A673 (cell line): ENCODE data around the gene LSM11. TPM values are rescaled to one million over a fixed set of nuclear protein-coding genes. Genes with fewer than 3 reads are reported as not detected.
"Not testable (repeated sequence)": the region's sequence is repeated elsewhere in the genome, so short reads cannot be mapped to it uniquely, and the experiment has no call there.

Experiments used
- Bru-seq: library from RNA; stranded (reverse); fragments of 400-500 nt; gene quantifications from one replicate; lab custom pipeline; 2021; lab: Mats Ljungman, UMichigan
- BruChase-seq, 2 experiments: library from RNA; stranded (reverse); fragments of 400-500 nt; gene quantifications; one replicate each; lab custom pipeline; 2021; lab: Mats Ljungman, UMichigan
- BruUV-seq: library from RNA; stranded (reverse); fragments of 400-500 nt; replicated peaks from 2 replicates; lab custom pipeline; 2021; lab: Mats Ljungman, UMichigan
- CTCF ChIA-PET: fragments of 300-600 bp; sonication (Branson Sonifier 250); formaldehyde crosslinking; loops from one replicate; lab custom pipeline; 2022; ENCODE audit warnings: antibody characterized with exemption; lab: Charles Lee
- POLR2A ChIA-PET: fragments of 300-600 bp; sonication (Branson Sonifier 250); formaldehyde crosslinking; loops from one replicate; lab custom pipeline; 2022; ENCODE audit warnings: antibody characterized with exemption; ENCODE audit not compliant: low non-redundant PET; lab: Charles Lee
- DNase-seq: peaks from one replicate; pipeline ENCODE4 v3.0.0-alpha.2; 2015; ENCODE audit warnings: low spot score
- H3K27ac ChIP-seq: fragments of 200-600 bp; sonication (generic); 2 replicates; pipeline ENCODE4 v1.5.1; 2016; ENCODE audit warnings: mixed run types, low read depth, mild to moderate bottlenecking, mixed read lengths, antibody characterized with exemption, low read length; ENCODE audit not compliant: poor library complexity, severe bottlenecking
- H3K27me3 ChIP-seq: fragments of 200-600 bp; sonication (generic); replicated peaks from 2 replicates; pipeline ENCODE4 v1.6.1; 2017; ENCODE audit warnings: mixed run types, low read depth, mild to moderate bottlenecking, mixed read lengths, antibody characterized with exemption, low read length; ENCODE audit not compliant: insufficient read depth, poor library complexity
- H3K36me3 ChIP-seq: fragments of 200-600 bp; sonication (generic); 2 replicates; pipeline ENCODE4 v1.6.1; 2016; ENCODE audit warnings: mixed run types, mild to moderate bottlenecking, mixed read lengths, antibody characterized with exemption, low read length; ENCODE audit not compliant: insufficient read depth, poor library complexity, severe bottlenecking
- H3K4me1 ChIP-seq: fragments of 200-600 bp; sonication (generic); 2 replicates; pipeline ENCODE4 v1.6.1; 2017; ENCODE audit warnings: mixed run types, mild to moderate bottlenecking, mixed read lengths, antibody characterized with exemption, low read length; ENCODE audit not compliant: insufficient read depth, poor library complexity, severe bottlenecking
- H3K4me3 ChIP-seq: fragments of 200-600 bp; sonication (generic); 2 replicates; pipeline ENCODE4 v1.5.1; 2016; ENCODE audit warnings: low read depth, mixed run types, mild to moderate bottlenecking, mixed read lengths, low read length; ENCODE audit not compliant: poor library complexity, severe bottlenecking
- H3K9me3 ChIP-seq: fragments of 200-600 bp; sonication (generic); 2 replicates; pipeline ENCODE4 v1.6.1; 2016; ENCODE audit warnings: mixed run types, low read depth, mild to moderate bottlenecking, mixed read lengths, antibody characterized with exemption, low read length; ENCODE audit not compliant: poor library complexity, severe bottlenecking
- CTCF ChIP-seq: fragments of 300-800, 200-600 bp; sonication (generic); conservative IDR thresholded peaks from 2 replicates; pipeline ENCODE4 v1.5.1; 2017; ENCODE audit warnings: low read depth, mild to moderate bottlenecking, antibody characterized with exemption, low read length, moderate library complexity, mixed read lengths
- EZH2 ChIP-seq: fragments of 200-600 bp; sonication (generic); IDR thresholded peaks from 2 replicates; pipeline ENCODE4 v1.6.1; 2017; ENCODE audit warnings: borderline replicate concordance, low read depth, mild to moderate bottlenecking, mixed read lengths, antibody characterized with exemption, low read length; ENCODE audit not compliant: poor library complexity, severe bottlenecking
- intact Hi-C: fragments of 100-400 bp; cut with micrococcal nuclease; formaldehyde crosslinking; loops from one replicate; pipeline ENCODE4 v1.10.0; 2022; ENCODE audit not compliant: unreplicated experiment
- long read RNA-seq: library from polyadenylated mRNA; stranded (forward); transcript quantifications from one replicate; pipeline ENCODE4 v2.0.0, GENCODE V29; 2022
- total RNA-seq: library from RNA; stranded (reverse); gene quantifications from 2 replicates; pipeline ENCODE4 v1.2.3, GENCODE V29; 2021

The LSM11 gene
- total RNA-seq: 3.6 and 4.2 TPM in 2 replicates
- percentile 61 among the genes with signal in this experiment for Bru-seq, nascent RNA
- BruChase-seq, experiment 1, labeled RNA remaining after a 2-hour chase: percentile 75 among the genes with signal in this experiment
- percentile 53 among the genes with signal in this experiment for BruChase-seq, experiment 2, labeled RNA remaining after a 6-hour chase
- long read RNA-seq, full-length matches to known transcripts: 2 of 5 reads
- long read RNA-seq, partial matches to known transcripts: 0 of 5 reads
- long read RNA-seq, other reads (novel, unspliced or antisense): 3 of 5 reads

GRCh38 chr5:157743163-157744050 lies at the start of gene LSM11:
Gene LSM11, plus strand, starts transcription at chr5:157743712. Its CDS starts 39 bp downstream, at chr5:157743751.
- intact Hi-C loops: loop anchor here (2.0 to 10.0 kb wide), 2 partner anchors 73 to 419 kb away; partner anchors contain the start of gene C5orf52
- no TSS peak for BruUV-seq

GRCh38 chr5:157693816-157694215 lies 49.7 kb upstream of the LSM11 start:
- BruUV-seq, H3K27ac ChIP-seq, H3K27me3 ChIP-seq, intact Hi-C loops, DNase-seq, CTCF ChIA-PET, POLR2A ChIA-PET, H3K4me3 ChIP-seq, H3K36me3 ChIP-seq, H3K4me1 ChIP-seq, H3K9me3 ChIP-seq: not testable (repeated sequence)

More at GRCh38 chr5:157743163-157744050, at the start of gene LSM11:
- CTCF ChIA-PET: interaction anchor here (0.5 to 1.5 kb wide), 6 partner anchors 11 to 415 kb away, joined by 3 to 10 read pairs (median 4); partner anchors contain the start of gene THG1L
- H3K27me3 ChIP-seq: no peaks in the 10 kb centered on the region
- H3K9me3 ChIP-seq: no peaks in the 10 kb centered on the region
- POLR2A ChIA-PET: no interaction called here
- DNase-seq: peak; percentile 82
- peak within 1 kb of the TSS; percentile 71 for H3K4me3 ChIP-seq
- H3K4me1 ChIP-seq: peaks cover 4% of the 10 kb centered on the region
- no peaks in the 10 kb centered on the region for H3K36me3 ChIP-seq
- TF ChIP-seq EZH2 (no peak), CTCF (peak; percentile 84)
- peak within 1 kb of the TSS; percentile 76 for H3K27ac ChIP-seq

GRCh38 chr5:157696154-157696553 lies 47.4 kb upstream of the LSM11 start:
- H3K9me3 ChIP-seq, BruUV-seq, CTCF ChIA-PET, H3K36me3 ChIP-seq, H3K4me1 ChIP-seq, H3K4me3 ChIP-seq, H3K27me3 ChIP-seq, H3K27ac ChIP-seq, intact Hi-C loops, POLR2A ChIA-PET, DNase-seq: not testable (repeated sequence)

GRCh38 chr5:157698674-157699073 lies 44.8 kb upstream of the LSM11 start:
- DNase-seq, intact Hi-C loops, H3K27me3 ChIP-seq, H3K4me1 ChIP-seq, H3K9me3 ChIP-seq, CTCF ChIA-PET, POLR2A ChIA-PET, H3K27ac ChIP-seq, BruUV-seq, H3K36me3 ChIP-seq, H3K4me3 ChIP-seq: not testable (repeated sequence)
